Loucy (cell line): ENCODE results near the gene ARHGAP22.

ENCODE experiments used
- H2AFZ ChIP-seq: fragments of 200-600 bp; sonication (generic); 2 replicates; pipeline ENCODE4 v1.6.0; 2016; ENCODE audit warnings: antibody characterized with exemption, mild to moderate bottlenecking, low read length, moderate library complexity
- H3F3A ChIP-seq: fragments of 200-600 bp; 2 replicates; pipeline ENCODE4 v1.6.0; 2016; ENCODE audit warnings: antibody characterized with exemption, low read depth, mild to moderate bottlenecking
- H3K27me3 ChIP-seq: fragments of 200-600 bp; sonication (generic); 2 replicates; pipeline ENCODE4 v1.6.1; 2014; ENCODE audit warnings: low read length, mild to moderate bottlenecking; ENCODE audit not compliant: insufficient read depth, poor library complexity, severe bottlenecking
- H3K36me3 ChIP-seq: fragments of 200-600 bp; sonication (generic); 2 replicates; pipeline ENCODE4 v1.6.1; 2016; ENCODE audit warnings: low read length; ENCODE audit not compliant: insufficient read depth
- H3K4me1 ChIP-seq: fragments of 200-600 bp; sonication (generic); 2 replicates; pipeline ENCODE4 v1.5.1; 2014; ENCODE audit warnings: low read length, mild to moderate bottlenecking; ENCODE audit not compliant: insufficient read depth, poor library complexity, severe bottlenecking
- H3K4me2 ChIP-seq: fragments of 200-600 bp; sonication (generic); 2 replicates; pipeline ENCODE4 v1.6.0; 2014; ENCODE audit warnings: antibody characterized with exemption, low read length, low read depth, mild to moderate bottlenecking; ENCODE audit not compliant: poor library complexity, severe bottlenecking
- H3K4me3 ChIP-seq: fragments of 200-600 bp; sonication (generic); 2 replicates; pipeline ENCODE4 v1.5.1; 2014; ENCODE audit warnings: low read length, mild to moderate bottlenecking, mixed read lengths; ENCODE audit not compliant: poor library complexity, severe bottlenecking
- H3K79me2 ChIP-seq: fragments of 200-600 bp; sonication (generic); 2 replicates; pipeline ENCODE4 v1.6.1; 2014; ENCODE audit warnings: low read length; ENCODE audit not compliant: insufficient read depth
- H3K9ac ChIP-seq: fragments of 200-600 bp; sonication (generic); 2 replicates; pipeline ENCODE4 v1.6.0; 2014; ENCODE audit warnings: mild to moderate bottlenecking, low read depth, low read length, moderate library complexity; ENCODE audit not compliant: poor library complexity, severe bottlenecking
- H3K9me2 ChIP-seq: fragments of 200-600 bp; sonication (generic); replicated peaks from 2 replicates; pipeline ENCODE4 v1.6.1; 2016; ENCODE audit warnings: low read depth, low read length, mixed read lengths
- H3K9me3 ChIP-seq: fragments of 200-600 bp; sonication (generic); 2 replicates; pipeline ENCODE4 v1.6.1; 2014; ENCODE audit warnings: mild to moderate bottlenecking, antibody characterized with exemption, low read length, low read depth; ENCODE audit not compliant: insufficient read depth
- H4K20me1 ChIP-seq: fragments of 200-600 bp; sonication (generic); 2 replicates; pipeline ENCODE4 v1.6.0; 2014; ENCODE audit warnings: antibody characterized with exemption, low read length, mild to moderate bottlenecking; ENCODE audit not compliant: insufficient read depth, poor library complexity, severe bottlenecking
- EZH2phosphoT487 ChIP-seq: fragments of 200-600 bp; IDR thresholded peaks from 2 replicates; pipeline ENCODE4 v1.6.1; 2018; ENCODE audit warnings: antibody characterized with exemption, mild to moderate bottlenecking, moderate library complexity, borderline replicate concordance
- TF ChIP-seq, protein P1 (sequence below): fragments of 200-600 bp; sonication (generic); conservative IDR thresholded peaks from 2 replicates; pipeline ENCODE4 v1.5.1; 2014; ENCODE audit warnings: mild to moderate bottlenecking, antibody characterized with exemption, low read length

ARHGAP22 gene

DNA sequence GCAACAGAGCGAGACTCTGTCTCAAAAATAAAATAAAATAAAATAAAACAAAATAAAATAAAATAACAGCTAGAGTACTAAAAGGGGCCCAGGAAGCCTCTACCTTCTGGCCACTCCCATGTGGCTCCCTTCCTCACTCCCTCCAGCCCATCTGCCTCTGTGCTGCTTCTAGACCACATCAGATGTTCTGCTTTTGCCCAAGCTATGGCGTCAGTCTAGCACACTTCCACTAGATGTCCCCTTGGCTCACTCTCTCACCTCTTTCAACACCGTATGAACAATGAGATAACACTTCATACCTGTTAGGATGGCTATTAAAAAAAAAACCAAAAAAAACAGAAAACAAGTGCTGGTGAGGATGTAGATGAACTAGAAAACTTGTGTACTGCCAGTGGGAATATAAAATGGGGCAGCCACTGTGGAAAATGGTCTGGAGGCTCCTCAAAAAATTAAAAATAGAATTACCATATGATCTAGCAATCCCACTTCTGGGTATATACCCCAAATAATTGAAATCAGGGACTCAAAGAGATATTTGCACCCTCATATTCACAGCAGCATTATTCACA lies 132.3 kb downstream of the ARHGAP22 start:
- no peaks in the 10 kb centered on the region for H3K9me2 ChIP-seq
- TF ChIP-seq EZH2phosphoT487, result no peak
- TF ChIP-seq, protein P1, sequence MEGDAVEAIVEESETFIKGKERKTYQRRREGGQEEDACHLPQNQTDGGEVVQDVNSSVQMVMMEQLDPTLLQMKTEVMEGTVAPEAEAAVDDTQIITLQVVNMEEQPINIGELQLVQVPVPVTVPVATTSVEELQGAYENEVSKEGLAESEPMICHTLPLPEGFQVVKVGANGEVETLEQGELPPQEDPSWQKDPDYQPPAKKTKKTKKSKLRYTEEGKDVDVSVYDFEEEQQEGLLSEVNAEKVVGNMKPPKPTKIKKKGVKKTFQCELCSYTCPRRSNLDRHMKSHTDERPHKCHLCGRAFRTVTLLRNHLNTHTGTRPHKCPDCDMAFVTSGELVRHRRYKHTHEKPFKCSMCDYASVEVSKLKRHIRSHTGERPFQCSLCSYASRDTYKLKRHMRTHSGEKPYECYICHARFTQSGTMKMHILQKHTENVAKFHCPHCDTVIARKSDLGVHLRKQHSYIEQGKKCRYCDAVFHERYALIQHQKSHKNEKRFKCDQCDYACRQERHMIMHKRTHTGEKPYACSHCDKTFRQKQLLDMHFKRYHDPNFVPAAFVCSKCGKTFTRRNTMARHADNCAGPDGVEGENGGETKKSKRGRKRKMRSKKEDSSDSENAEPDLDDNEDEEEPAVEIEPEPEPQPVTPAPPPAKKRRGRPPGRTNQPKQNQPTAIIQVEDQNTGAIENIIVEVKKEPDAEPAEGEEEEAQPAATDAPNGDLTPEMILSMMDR, result peak; percentile 42
- H2AFZ ChIP-seq, result no peak overlapping the region
- H3K9ac ChIP-seq, result no peak overlapping the region
- H3K79me2 ChIP-seq, result peaks cover 14% of the 10 kb centered on the region; the same call in 1 of the 2 replicates
- no peaks in the 10 kb centered on the region for H3K27me3 ChIP-seq
- no peaks in the 10 kb centered on the region for H4K20me1 ChIP-seq
- no peak overlapping the region for H3K4me2 ChIP-seq
- H3K9me3 ChIP-seq, result no peaks in the 10 kb centered on the region
- no peak overlapping the region for H3K4me3 ChIP-seq
- H3F3A ChIP-seq, result peaks cover 3% of the 10 kb centered on the region; the same call in 1 of the 2 replicates
- H3K4me1 ChIP-seq, result peaks cover 45% of the 10 kb centered on the region
- no peaks in the 10 kb centered on the region for H3K36me3 ChIP-seq

DNA sequence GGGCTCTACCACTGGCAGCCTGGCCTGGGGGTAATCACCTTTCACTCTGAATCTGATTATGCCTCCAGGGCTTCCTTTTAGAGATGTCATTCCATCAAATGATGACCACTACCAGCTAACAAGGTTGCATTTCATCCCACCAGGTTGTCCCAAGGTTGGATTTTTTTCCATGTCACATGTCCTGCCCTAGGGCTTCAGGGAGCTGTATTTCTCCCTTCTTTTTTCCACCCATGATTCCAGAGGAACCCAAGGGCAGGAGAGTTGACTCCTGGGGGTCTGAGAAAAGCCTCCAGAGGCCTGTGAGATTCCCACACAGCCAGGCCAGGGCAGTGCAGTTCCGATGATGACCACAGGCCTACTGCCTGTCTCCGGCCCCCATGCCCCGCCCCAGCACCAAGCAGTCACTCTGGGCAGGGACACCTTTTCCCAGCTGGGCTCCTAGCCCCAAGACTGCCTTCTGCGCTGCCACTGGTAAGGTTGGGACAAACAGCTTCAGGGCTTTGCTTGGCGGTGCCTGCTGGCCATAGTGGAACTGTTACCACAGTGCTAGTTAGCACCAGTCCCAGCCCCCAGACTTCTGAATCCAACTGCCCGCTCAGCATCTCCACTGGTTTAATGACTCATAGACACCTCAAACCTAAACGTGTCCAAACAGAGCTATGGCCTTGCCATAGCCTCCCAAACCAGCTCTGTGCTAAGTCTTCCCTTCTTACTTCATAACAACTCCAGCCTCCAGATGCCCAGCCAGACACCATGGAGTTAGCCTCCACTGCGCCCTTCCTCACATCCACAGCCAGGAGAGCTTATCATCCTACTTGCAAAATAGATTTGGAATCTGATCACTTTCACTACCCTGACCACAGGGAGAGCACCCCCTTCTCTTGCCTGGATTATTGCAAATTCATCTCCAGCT lies 133.7 kb downstream of the ARHGAP22 start:
- Histone ChIP-seq H3K36me3 (no peaks in the 10 kb centered on the region), H4K20me1 (no peaks in the 10 kb centered on the region), H3K4me3 (peak overlapping the region; percentile 73), H3K4me2 (peak overlapping the region; percentile 95), H3F3A (peaks cover 3% of the 10 kb centered on the region; the same call in 1 of the 2 replicates), H3K9me3 (no peaks in the 10 kb centered on the region), H3K9me2 (no peaks in the 10 kb centered on the region), H3K79me2 (peaks cover 14% of the 10 kb centered on the region; the same call in 1 of the 2 replicates), H3K9ac (peak overlapping the region; percentile 97), H3K4me1 (peaks cover 50% of the 10 kb centered on the region), H3K27me3 (no peaks in the 10 kb centered on the region), H2AFZ (no peak overlapping the region)
- TF ChIP-seq, protein P1, result no peak
- TF ChIP-seq EZH2phosphoT487, result no peak

DNA sequence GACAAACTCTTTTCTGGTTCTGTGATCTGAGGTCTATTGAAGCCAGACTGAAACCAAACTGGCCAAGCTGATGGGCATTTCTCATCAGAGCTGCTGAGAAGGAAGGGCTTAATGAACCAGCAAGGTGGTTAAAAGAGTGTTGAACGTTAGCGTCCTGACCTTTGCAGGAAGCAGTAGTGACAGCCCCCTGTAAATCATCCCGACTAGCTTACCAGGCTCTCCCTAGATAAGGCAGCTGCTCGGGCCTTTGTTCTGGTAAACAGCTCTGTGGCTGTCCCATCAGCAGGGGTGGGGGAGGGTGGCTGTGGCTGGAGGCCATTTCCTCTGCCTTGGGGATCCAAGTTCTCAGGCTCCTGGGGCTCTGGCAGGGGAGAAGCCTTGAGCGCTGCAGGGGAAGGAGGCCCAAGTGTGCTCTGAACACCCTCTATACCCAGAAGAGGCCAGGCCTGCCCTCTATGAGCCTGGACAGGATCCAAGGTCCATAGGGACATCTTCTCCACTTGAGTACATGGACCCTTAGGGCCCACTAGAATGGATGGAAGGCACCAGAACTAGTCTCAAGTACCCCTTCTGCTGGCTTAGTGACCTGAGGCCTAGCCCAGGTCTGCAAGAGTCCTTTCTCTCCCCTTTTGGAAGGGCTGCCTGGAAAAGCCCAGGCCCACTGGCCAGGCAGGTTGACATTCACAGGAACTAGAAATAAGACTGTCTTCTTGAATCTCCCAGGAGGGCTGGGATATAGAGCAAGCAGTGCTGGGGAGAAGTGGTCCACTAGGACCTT lies 134.6 kb downstream of the ARHGAP22 start:
- H3K9ac ChIP-seq, result peak overlapping the region; percentile 97
- H3K4me3 ChIP-seq, result peak overlapping the region; percentile 73
- no peak overlapping the region for H2AFZ ChIP-seq
- no peaks in the 10 kb centered on the region for H3K27me3 ChIP-seq
- peaks cover 14% of the 10 kb centered on the region; the same call in 1 of the 2 replicates for H3K79me2 ChIP-seq
- H3K9me2 ChIP-seq, result no peaks in the 10 kb centered on the region
- H3F3A ChIP-seq, result peaks cover 3% of the 10 kb centered on the region; the same call in 1 of the 2 replicates
- H3K9me3 ChIP-seq, result no peaks in the 10 kb centered on the region
- H3K36me3 ChIP-seq, result no peaks in the 10 kb centered on the region
- no peaks in the 10 kb centered on the region for H4K20me1 ChIP-seq
- peak overlapping the region; percentile 95 for H3K4me2 ChIP-seq
- peaks cover 50% of the 10 kb centered on the region for H3K4me1 ChIP-seq
- TF ChIP-seq, protein P1, result no peak
- no peak for TF ChIP-seq EZH2phosphoT487
